ENCODE results near the gene LACTB. TPM values are rescaled to one million over a fixed set of nuclear protein-coding genes. Genes with fewer than 3 reads are reported as not detected.

Gene LACTB
- total and polyA plus RNA-seq, 2 of the 13 experiments (the other 11 are each of a cell fraction or from before 2014, with no cell fraction given): 14.8 to 23.0 TPM

DNA sequence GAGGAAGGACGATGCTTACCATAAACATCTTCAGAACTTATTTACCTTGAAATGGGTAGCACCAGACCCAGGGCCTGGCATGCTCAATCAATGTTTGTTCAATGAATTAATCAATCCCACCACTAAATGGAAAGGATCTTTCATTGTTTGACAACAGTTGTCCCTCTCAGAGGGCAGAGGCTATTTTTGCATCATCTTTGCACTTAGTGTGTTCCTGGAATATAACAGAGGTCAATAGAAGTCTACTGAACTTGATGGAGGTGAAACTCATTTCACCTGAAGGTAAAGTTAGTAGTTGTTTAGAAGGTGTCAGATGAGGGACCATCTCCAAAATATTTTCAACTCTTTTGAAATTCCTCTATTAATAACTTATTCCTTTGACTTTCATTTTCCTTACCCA, 36.9 kb upstream of the LACTB start:
- H4K20me1 ChIP-seq (ENCODE audit: insufficient read depth, low read length): no peaks in the 10 kb centered on the region
- no peak for ATAC-seq
- intact Hi-C loops (cut with micrococcal nuclease; ENCODE audit: unreplicated experiment): no loop called here
- ChIA-PET POLR2A (interaction anchor here (0.8 kb wide), 1 partner anchor 36 kb away, joined by 3 read pairs; no protein-coding TSS in a partner anchor), CTCF (ENCODE audit: low intra/inter-chr PET ratio, low total read pairs) (no interaction called here)
- no peaks in the 10 kb centered on the region for H3K79me2 ChIP-seq (ENCODE audit: insufficient read depth, low read length)
- FAIRE-seq: no peak
- no peak overlapping the region for H3K4me2 ChIP-seq (ENCODE audit: low read depth, low read length)
- no peak overlapping the region for H3K27ac ChIP-seq (ENCODE audit: extremely low read length, insufficient read depth, low read length)
- peaks cover 92% of the 10 kb centered on the region for H3K4me1 ChIP-seq (ENCODE audit: insufficient read depth, low read length)
- no peak for DNase-seq (ENCODE audit: low spot score)
- 90% methylated on average over 1 of the region's 1 CpG for WGBS (ENCODE audit: low lambda C conversion rate)
- H3K4me3 ChIP-seq (replicated peaks in 1 of 3; ENCODE audit: insufficient read depth in 1 of 3, low read depth in 2 of 3, low read length in 3 of 3): no peak overlapping the region
- H3K9me3 ChIP-seq (ENCODE audit: low read length): no peaks in the 10 kb centered on the region
- no TSS peak for BruUV-seq (replicated peaks)
- no peaks in the 10 kb centered on the region for H3K27me3 ChIP-seq (ENCODE audit: control insufficient read depth in 1 of 2, insufficient read depth in 2 of 2, low read length in 2 of 2)
- no peaks in the 10 kb centered on the region for H3K36me3 ChIP-seq (replicated peaks in 1 of 2; ENCODE audit: control insufficient read depth in 1 of 2, insufficient read depth in 2 of 2, low read length in 2 of 2)
- in situ Hi-C loops (cut with HindIII; ENCODE audit: extremely low pct_ligation_motif_present, low pct_unique_long_range_greater_than_20kb): no loop called here
- H3K9ac ChIP-seq (ENCODE audit: insufficient read depth, low read depth, low read length): no peak overlapping the region
- TF ChIP-seq, protein P1, sequence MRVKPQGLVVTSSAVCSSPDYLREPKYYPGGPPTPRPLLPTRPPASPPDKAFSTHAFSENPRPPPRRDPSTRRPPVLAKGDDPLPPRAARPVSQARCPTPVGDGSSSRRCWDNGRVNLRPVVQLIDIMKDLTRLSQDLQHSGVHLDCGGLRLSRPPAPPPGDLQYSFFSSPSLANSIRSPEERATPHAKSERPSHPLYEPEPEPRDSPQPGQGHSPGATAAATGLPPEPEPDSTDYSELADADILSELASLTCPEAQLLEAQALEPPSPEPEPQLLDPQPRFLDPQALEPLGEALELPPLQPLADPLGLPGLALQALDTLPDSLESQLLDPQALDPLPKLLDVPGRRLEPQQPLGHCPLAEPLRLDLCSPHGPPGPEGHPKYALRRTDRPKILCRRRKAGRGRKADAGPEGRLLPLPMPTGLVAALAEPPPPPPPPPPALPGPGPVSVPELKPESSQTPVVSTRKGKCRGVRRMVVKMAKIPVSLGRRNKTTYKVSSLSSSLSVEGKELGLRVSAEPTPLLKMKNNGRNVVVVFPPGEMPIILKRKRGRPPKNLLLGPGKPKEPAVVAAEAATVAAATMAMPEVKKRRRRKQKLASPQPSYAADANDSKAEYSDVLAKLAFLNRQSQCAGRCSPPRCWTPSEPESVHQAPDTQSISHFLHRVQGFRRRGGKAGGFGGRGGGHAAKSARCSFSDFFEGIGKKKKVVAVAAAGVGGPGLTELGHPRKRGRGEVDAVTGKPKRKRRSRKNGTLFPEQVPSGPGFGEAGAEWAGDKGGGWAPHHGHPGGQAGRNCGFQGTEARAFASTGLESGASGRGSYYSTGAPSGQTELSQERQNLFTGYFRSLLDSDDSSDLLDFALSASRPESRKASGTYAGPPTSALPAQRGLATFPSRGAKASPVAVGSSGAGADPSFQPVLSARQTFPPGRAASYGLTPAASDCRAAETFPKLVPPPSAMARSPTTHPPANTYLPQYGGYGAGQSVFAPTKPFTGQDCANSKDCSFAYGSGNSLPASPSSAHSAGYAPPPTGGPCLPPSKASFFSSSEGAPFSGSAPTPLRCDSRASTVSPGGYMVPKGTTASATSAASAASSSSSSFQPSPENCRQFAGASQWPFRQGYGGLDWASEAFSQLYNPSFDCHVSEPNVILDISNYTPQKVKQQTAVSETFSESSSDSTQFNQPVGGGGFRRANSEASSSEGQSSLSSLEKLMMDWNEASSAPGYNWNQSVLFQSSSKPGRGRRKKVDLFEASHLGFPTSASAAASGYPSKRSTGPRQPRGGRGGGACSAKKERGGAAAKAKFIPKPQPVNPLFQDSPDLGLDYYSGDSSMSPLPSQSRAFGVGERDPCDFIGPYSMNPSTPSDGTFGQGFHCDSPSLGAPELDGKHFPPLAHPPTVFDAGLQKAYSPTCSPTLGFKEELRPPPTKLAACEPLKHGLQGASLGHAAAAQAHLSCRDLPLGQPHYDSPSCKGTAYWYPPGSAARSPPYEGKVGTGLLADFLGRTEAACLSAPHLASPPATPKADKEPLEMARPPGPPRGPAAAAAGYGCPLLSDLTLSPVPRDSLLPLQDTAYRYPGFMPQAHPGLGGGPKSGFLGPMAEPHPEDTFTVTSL (CRISPR knock-in tag; IDR thresholded peaks at IDR 0.05; ENCODE audit: borderline replicate concordance): no peak
- 0 out of 2 replicates have a peak, but pooled peaks have one; percentile 13 for TF ChIP-seq BCL6 (CRISPR knock-in tag; IDR thresholded peaks at IDR 0.05)
- H2AFZ ChIP-seq (ENCODE audit: low read length): no peak overlapping the region

DNA sequence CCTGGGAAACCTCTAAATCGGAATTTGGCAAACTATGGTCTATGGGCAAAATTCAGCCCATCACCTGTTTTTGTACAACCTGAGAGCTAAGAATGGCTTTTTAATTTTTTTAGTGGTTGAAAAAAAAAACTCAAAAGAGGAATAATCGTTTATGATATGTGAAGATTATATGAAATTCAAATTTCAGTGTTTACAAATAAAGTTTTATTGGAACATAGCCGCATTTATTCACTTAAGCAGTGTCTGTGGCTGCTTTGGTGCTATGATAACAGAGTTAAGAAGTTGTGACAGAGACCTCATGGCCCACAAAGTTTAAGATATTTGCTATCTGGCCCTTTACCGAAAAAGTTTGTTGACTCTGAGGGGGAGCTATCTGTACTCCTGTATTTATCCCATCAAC, 36.4 kb upstream of the LACTB start:
- DNase-seq (ENCODE audit: low spot score) (no peak), FAIRE-seq (no peak), ATAC-seq (no peak)
- Histone ChIP-seq H3K27me3 (ENCODE audit: control insufficient read depth in 1 of 2, insufficient read depth in 2 of 2, low read length in 2 of 2) (no peaks in the 10 kb centered on the region), H3K36me3 (replicated peaks in 1 of 2; ENCODE audit: control insufficient read depth in 1 of 2, insufficient read depth in 2 of 2, low read length in 2 of 2) (no peaks in the 10 kb centered on the region), H3K9ac (ENCODE audit: insufficient read depth, low read depth, low read length) (no peak overlapping the region), H3K4me1 (ENCODE audit: insufficient read depth, low read length) (peaks cover 91% of the 10 kb centered on the region), H3K4me2 (ENCODE audit: low read depth, low read length) (no peak overlapping the region), H3K79me2 (ENCODE audit: insufficient read depth, low read length) (no peaks in the 10 kb centered on the region), H2AFZ (ENCODE audit: low read length) (no peak overlapping the region), H4K20me1 (ENCODE audit: insufficient read depth, low read length) (no peaks in the 10 kb centered on the region), H3K27ac (ENCODE audit: extremely low read length, insufficient read depth, low read length) (no peak overlapping the region), H3K9me3 (ENCODE audit: low read length) (no peaks in the 10 kb centered on the region), H3K4me3 (replicated peaks in 1 of 3; ENCODE audit: insufficient read depth in 1 of 3, low read depth in 2 of 3, low read length in 3 of 3) (no peak overlapping the region)
- BruUV-seq (replicated peaks): no TSS peak
- intact Hi-C loops (cut with micrococcal nuclease; ENCODE audit: unreplicated experiment) (no loop called here), in situ Hi-C loops (cut with HindIII; ENCODE audit: extremely low pct_ligation_motif_present, low pct_unique_long_range_greater_than_20kb) (no loop called here)
- CTCF ChIA-PET (ENCODE audit: low intra/inter-chr PET ratio, low total read pairs): no interaction called here
- POLR2A ChIA-PET: no interaction called here
- WGBS (ENCODE audit: low lambda C conversion rate): 76% methylated on average over 4 of the region's 4 CpGs
- TF ChIP-seq DR1 (CRISPR knock-in tag; IDR thresholded peaks at IDR 0.05) (no peak), GTF3A (CRISPR knock-in tag; conservative IDR thresholded peaks at IDR 0.05) (no peak), NBN (conservative IDR thresholded peaks at IDR 0.05) (no peak), ZNF333 (CRISPR knock-in tag; IDR thresholded peaks at IDR 0.05; ENCODE audit: borderline replicate concordance) (no peak), RELA (CRISPR knock-in tag; IDR thresholded peaks at IDR 0.05) (no peak), RFX5 (IDR thresholded peaks at IDR 0.05; ENCODE audit: low read depth, low read length) (no peak), PCBP1 (IDR thresholded peaks at IDR 0.05; ENCODE audit: borderline replicate concordance, low read depth, low read length) (no peak)
- TF ChIP-seq, protein P2, sequence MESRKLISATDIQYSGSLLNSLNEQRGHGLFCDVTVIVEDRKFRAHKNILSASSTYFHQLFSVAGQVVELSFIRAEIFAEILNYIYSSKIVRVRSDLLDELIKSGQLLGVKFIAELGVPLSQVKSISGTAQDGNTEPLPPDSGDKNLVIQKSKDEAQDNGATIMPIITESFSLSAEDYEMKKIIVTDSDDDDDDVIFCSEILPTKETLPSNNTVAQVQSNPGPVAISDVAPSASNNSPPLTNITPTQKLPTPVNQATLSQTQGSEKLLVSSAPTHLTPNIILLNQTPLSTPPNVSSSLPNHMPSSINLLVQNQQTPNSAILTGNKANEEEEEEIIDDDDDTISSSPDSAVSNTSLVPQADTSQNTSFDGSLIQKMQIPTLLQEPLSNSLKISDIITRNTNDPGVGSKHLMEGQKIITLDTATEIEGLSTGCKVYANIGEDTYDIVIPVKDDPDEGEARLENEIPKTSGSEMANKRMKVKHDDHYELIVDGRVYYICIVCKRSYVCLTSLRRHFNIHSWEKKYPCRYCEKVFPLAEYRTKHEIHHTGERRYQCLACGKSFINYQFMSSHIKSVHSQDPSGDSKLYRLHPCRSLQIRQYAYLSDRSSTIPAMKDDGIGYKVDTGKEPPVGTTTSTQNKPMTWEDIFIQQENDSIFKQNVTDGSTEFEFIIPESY (CRISPR knock-in tag; IDR thresholded peaks at IDR 0.05): no peak

Measured in HepG2 (cell line).